HS-27A (cell line): ENCODE measurements around the gene AMBRA1.
A peak's percentile ranks its signal among the peaks of the same experiment; 100 is the strongest.
"Not testable (repeated sequence)": the region's sequence is repeated elsewhere in the genome, so short reads cannot be mapped to it uniquely, and the experiment has no call there.

Source experiments
- DNase-seq: peaks from one replicate; pipeline ENCODE4 v3.0.0-alpha.2; 2012; ENCODE audit warnings: low read depth, missing footprints

AMBRA1 gene

DNA sequence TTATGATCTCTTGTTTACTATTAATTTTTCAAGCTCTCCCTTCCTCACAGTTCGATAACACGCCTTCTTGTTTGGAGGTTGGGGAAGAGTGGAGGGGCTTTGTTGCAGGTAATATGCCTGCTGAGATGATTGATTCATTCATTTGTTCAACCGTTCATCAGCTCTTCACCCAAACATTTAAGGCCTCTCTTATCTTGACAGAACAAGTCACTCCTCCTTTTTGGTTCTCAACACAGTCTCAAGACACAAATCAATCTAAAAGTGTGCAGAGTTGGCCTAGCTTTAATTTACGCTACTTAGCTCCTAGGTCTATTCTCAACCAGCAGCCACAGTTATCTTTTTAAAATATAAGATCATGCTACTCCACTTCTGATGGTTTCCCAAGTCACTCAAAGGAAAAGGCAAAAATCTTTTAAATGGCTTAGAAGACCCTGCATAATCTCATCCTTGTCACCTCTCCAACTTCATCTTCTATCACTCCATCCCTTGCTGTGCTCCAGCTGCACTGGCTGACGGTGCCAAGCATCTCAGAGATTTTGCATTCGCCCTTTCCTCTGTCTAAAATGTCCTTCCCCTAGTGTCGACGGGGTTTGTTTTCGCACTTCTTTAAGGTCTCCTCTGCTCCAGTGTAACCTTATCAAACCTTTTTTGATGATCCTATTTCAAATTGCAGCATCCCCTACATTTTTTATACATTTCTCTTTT lies 60.3 kb downstream of the AMBRA1 start:
- no peak for DNase-seq

DNA sequence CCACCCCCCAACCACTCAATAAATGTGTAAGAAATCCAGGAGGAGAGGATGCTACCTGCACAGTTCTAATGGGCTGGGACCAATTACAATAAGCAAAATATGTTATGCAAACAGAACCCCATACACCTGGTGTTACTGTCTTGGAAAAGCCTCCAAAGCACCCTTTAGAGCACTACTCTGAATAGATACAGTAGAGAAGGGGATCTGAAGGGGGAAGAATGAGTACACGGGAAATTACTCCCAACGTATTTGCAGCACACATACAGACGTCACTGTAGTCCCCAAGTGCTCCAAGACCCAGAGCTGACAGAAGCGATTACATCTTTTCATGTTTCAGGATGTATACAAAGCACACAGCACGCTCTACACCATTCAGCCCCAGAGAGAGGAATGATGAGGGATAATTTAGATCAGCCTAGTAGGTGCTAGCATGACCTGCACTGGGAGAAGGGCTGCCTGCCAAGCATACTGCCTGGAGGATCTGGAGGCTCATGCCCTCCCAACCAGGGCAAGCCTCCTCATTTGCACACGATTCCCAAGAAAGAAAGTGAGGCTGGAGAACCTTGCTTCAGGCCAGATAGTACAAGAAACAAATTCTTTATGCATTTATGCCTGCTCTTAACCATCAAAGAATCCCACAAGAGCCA lies 63.8 kb downstream of the AMBRA1 start:
- no peak for DNase-seq

DNA sequence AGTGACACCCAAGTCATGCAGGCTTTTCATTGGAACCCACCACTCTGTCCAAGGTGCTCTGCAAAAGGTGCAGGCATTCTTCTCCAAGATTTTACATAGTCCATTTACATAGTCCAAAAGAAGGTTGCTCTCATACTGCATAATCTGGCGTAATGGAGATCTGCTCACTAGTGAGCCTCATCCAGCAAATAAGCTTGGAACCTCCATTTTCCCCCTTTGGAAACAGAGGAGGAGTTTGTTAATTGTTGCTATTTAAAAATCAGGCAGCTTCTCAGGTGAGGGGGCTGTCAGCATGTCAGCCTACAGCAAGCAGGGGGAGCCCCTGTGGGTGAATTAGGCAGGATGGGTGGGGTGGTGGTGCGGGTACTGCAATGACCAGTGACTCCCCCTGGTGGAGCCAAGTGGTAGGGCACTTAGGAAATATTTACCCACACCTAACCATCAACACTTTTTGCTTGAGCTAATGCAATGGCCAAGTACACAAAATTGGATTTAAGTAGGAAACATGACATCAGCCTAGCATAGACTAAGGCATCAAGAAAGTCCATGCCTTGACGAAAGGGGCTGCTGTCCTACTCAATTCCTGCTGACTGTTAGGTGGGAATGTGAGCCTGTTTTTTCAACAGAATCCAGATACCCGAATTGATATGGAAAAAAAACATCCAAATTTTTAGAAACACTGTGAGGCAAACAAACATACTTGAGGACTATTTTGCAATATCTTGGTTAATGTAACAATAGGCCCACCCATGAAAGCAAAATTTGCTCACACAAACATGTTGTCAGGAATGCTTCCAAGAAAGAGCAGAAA lies 64.5 kb downstream of the AMBRA1 start:
- DNase-seq, result no peak

DNA sequence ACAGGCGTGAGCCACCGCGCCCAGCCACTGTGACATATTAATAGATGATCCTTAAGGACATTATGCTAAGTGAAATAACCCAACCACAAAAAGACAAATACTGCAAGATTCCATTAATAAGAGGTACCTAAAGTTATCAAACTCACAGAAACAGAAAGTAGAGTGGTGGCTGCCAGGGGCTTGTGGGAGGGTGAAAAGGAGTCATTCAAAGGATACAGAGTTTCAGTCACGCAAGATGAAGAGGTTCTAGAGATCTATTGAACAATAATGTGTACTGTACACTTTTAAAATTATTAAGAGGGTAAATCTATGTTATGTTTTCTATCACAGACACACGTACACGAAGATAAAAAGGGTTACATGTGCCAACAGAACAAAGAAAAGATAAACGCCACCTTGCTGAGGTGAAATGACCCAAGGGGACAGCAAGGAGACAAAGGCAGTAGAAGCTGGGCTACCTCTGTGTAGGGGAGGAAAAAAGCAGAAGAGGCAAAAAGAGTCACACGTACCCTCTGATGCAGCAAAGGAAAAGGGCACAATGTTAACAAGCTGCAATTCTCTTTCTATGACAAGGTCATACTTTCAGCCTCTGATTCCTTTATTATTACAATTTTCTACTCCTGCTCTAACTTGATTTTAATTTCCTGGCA lies 65.3 kb downstream of the AMBRA1 start:
- no peak for DNase-seq

DNA sequence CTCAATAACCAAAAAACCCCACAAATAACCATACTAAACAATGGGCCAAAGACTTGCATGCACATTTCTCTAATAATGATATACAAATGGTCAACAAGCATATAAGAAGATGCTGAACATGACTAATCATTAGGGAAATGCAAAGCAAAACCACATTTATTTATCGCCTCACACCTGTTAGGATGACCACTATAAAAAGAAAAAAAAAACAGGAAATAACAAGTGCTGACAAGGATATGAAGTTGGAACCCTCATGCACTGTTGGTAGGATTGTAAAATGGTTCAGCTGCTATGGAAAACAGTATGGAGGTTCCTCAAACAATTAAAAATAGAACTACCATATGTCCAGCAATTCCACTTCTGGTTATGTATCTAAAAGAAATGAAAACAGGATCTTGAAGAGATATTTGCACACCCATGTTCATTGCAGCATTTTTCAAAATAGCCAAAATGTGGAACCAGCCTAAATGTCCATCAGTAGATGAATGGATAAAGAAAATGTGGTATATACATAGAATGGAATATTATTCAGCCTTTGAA lies 66.2 kb downstream of the AMBRA1 start:
- no peak for DNase-seq

DNA sequence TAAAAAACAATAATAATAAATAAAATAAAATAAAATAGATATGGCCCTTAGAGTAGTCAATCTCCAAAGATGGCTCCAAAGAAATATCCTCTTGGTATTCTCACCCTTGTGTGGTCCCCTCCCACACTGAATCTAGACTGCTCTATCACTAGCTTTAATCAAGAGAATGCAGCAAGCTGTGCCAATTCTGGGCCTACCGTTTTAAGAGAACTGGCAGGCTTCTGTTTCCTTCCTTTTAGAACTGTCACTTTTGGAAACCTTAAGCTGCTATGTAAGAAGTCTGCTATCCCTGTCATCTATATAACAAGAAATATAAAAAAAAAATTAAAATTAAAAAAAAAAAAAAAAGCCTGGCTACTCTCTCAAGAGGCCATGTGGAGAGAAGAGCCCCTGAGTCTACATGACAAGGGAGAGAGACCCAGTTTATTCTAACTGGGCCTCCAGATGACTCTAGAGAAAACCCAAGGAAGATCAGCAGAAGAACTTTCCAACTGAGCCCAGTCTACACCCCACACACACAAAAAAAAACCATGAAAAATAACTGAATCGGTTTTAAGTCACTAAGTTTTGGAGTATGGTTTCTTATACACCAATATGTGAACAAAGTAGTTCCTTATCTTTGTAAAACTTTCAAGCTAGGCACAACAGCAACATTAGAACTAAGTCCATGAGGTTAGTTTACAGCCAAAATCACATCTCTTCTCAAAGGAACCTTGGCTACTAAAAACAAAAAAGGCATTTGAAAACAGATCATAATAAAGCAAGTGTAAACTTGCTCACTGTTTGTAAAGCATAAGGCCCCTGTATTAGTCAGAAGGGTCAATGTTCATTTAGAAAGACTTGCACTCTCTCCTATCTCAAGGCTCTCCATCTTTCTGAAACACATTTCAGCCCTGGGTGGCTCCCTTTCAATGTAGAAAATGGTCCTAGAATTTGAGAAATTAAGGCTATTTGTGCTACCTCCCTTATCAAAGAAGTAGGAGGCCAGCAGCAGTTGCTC lies 67.3 kb downstream of the AMBRA1 start:
- no peak for DNase-seq

DNA sequence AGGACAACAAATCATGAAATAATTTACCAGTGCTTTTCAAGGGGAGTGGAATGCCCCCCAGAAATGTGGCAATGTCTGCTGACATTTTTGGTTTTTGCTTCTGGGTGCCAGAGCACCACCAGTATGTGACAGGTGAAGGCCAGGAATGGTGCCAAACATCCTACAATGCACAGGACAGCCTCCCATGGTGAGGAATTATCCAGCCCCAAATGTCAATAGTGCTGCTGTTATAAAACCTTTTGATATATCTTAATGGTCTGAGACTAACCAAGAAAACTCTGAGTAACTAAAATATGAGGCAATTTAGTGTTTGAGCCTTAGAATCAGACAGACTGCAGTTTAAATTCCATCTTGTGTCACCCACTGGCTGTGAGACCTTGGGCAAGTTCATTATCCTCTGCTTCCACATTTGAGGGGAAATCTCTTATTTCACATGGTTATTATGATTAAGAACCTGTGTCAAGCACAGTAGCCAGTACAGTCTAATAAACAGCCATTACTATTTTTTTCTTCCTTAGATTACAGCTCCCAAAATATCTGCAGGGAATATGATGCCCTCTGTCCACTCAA lies 69.5 kb downstream of the AMBRA1 start:
- no peak for DNase-seq

DNA sequence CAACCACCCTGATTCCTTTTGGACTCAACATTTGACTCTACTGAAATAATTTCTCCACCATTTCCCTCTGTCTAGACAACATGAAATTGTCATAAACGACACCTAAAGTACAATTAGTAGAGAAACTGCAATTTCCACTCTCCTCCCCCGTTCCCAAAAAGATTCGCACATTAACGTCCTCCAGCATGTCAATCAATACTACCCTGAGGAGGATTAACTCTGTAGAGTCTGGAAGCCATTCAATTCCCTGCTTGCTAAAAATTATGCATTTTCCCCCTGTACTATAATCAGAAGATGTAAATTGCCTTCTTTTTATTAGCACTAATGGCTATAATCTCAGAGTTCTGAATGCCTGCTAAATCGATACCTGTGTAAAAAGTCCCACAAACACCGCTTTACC lies 70.5 kb downstream of the AMBRA1 start:
- no peak for DNase-seq

DNA sequence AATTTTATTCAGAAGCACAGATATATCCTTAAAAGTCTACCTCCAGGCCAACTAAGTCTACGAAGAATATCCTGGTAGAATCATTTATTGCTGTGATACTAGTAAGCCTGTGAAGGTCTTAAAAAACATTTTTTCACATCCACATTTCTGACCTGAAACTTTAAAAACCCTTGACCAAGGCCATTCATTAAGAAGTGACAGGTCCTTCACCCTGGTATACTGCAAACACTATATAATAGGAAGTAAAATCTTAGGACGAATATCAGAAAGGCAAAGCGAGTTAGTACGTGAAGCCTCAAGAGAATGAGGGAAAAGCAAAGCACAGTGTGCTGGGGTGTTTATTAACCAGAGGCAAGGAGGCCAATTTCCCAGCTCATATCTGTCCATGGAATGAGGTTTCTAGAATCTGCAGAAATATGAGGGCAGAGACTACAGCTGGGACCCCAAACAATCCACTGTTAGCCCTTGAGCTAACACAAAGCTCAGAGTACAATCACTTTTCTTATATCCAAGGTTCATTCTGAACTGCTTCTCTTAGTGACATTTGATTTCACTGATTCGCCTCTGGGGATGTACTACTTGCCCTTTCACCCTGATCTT lies 71.0 kb downstream of the AMBRA1 start:
- DNase-seq, result no peak

DNA sequence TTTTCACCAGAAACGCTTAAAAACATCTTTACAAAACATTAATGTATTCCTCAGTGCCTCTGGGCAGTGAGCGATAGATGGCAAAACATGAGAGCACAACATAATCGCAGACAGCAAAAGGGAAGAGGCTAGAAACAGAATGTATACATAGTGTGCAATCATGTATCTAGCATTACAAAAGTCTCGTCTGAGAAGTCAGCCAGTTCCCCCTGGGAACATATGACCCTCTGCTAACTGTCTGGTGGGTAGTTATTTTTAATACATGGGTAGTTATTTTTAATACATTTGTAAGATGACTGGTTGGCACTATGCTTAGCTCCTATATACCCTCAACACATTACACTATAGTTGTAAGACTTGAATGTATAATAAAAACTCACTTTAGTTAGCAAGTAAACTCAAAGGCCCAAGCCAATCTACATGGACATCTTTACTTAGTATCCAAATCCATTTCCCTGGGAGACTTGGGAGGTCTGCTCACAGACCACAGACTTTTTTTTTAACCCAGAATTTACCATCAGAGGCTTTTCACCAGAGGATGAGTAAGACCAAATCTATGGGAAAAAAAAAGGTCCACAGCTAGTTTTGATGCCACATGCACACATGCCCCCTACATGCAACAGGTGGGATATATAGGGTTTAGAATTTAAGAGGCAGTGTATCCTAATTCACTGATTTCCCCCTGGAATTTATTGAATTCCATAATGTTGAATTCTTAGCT lies 71.7 kb downstream of the AMBRA1 start:
- DNase-seq, result peak; percentile 39

DNA sequence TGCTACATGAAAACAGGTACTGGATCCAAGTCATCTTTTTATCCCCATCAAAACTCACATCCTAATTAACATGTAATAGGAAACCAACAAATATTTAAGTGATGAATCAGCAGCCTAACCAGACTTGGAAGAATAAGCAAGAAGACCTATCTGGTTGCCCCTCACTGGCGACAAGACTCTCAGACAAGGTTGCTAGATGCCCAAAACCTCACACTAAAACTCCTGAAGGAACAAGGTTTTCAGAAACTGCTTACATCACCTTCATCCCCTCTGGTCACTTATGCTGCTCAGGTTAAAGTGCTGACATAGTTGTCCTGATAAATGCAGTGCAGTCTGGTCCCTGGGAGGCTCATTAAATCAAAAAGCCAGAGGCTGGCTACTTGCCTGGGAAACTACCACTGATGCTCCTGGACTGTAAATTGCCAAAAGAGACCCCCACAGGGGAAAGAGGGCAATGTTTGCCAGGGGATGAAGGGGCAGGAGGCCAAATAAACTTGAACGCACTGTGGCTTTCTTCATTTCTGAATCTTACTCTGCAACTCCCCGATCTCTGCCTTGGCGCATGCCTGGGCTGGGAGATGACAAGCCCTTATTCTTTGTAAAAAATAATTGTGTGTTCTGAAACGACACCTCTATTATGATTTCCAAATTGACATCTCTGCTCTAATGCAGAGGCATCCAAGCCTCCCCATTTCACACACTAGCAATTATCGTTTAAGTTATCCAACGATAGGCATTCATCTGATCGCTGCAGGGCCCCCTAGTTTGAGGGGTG lies 72.7 kb downstream of the AMBRA1 start:
- peak; percentile 36 for DNase-seq

DNA sequence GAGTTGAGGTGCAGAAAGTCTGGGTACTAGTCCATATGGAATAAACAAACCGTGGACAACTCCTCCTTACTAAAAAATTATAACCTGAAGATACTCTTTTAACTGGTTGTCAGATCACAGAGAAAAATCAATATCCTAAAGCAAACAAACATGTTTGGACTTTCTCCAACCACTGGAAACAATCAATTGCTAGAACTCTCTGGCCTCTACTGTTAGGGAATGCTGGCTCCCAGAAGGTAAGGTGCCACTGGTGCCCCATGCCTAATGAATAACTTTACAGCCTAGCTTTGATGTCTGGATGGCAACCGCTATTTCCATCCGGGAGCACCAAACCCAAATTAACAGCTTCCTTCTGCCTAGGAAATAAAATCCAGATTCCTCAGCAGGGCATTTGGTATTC lies 74.5 kb downstream of the AMBRA1 start:
- no peak for DNase-seq

DNA sequence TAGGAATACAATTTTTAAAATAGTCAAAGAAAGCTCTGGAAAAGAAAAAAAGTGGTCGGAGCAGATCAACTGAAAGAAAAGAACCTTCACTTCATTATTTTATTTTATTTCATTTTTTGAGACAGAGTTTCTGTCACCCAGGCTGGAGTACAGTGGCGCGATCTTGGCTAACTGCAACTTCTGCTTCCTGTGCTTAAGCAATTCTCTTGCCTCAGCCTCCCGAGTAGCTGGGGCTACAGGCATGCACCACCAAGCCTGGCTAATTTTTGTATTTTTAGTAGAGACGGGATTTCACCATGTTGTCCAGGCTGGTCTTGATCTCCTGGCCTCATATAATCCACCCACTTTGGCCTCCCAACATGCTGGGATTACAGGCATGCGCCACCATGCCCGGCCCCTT lies 74.9 kb downstream of the AMBRA1 start:
- DNase-seq, result not testable (repeated sequence)

DNA sequence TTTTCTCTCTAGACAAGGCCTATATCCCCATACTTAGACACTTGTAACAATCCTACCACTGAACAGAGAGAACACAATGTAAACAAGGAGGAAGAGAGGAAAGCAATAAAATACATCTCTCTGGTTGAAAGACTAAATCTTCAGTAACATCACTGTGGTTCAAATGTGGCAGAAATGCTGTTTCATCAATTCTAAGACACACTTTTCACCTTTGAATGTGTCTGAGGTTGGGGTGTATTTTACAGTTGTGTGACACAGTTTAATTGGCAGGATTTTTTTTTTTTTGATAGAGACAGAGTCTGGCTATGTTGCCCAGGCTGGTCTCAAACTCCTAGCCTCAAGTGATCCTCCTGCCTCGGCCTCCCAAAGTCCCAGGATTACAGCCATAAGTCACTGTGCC lies 79.5 kb downstream of the AMBRA1 start:
- no peak for DNase-seq

DNA sequence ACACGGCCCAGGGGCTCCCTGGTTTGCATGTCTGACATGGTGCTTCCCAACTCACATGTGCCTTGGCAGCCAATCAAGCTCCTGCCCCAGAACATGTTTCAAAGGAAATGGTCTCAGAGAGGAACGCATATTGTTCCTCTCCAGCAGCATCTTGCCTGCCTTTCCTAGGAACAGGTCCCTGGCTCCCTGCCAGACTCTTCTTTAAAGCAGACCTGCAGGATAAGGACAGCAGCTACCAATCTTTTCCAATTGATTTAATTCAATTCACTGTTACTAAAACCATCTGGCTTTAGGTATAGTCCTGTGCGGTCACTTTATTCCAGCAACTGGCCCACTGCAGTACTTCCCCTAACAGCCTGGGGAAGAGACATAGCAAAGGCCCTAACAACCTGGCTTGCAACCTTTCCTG lies 79.9 kb downstream of the AMBRA1 start:
- DNase-seq, result no peak

DNA sequence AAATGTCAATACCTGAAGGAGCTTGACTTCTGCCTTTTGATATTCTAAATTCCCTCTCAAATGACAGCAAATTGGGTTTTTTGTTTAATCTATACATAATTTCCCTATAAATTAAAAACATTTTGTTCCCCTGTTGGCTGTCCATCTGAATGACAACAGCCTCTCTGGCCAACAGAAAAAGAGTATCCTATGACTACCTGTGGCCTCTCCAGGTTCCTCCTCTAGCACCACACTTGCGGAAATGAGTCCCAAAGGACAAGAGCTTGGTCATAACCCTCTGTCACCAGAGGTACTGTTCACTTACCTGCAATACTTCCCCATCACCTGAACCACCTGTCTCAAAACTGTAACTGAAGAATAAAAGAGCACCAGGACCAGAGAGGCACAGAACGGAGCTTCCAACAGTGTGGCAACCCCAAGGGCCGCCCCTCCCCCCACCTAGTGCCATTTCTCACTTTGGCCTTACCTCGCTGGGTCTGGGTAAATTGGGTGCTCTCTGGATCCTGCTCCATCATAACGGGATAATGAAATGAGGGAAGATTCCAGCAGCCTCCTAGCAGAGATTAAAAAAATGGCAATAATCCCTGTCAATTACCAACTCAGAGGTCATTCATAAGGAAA lies 81.5 kb downstream of the AMBRA1 start:
- DNase-seq, result no peak

DNA sequence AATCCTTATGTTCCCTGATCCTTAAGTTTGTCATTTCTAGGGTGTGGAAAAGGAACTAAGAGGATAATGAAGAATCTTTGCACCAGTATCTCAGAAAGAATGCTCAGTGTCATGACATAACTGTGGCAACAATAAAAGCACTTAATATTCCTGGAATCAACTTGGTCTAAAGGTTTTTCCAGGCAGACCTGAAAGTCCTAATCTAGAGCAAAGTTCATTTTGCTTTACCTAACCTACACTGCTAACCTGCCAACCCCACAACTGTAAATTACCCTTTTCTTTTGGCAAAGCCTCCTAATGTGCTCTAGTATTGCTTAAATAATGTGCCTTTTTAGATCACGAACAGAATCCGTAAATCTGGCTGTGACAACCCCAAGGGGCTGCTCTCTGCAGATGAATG lies 82.5 kb downstream of the AMBRA1 start:
- DNase-seq, result no peak

DNA sequence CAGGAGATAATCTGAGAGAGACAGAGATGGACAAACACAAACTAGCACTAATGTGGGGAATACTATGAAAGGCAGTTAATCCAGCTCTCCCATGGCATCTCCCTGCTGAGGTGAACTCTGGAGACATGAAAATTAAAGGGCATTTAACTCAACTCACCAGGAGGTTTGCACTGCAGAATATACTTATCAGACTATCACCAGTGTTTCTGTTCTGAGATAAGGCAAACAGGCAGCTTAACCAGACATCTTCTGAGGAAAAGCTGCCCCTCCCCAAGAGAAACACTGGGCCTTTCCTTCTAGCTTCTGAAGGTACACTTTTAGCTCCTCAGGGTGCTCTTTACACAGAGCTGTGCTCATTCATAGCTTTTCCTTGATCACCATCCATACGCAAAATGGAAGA lies 85.5 kb downstream of the AMBRA1 start:
- DNase-seq, result no peak

DNA sequence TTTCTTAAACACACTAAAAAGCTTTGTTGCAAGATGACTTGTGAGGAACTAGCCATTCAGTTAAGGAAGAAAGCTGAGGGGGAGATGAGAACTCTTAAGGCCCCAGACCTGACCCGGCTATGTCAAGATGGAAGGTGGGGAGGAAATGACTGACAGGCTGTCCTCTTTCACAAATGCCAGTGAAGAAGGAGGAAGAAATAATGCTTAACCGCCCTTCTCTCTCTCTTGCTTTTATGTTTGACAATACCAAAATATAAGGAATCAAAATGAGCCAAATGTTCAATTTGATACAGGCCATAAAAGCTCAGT lies 87.4 kb downstream of the AMBRA1 start:
- DNase-seq, result no peak
